PFSK-1 (cell line): Measurements from ENCODE around the gene AHSG.

Experiments used
- FOXP2 ChIP-seq: optimal IDR thresholded peaks from 2 replicates; pipeline ENCODE3; 2011; ENCODE audit warnings: borderline replicate concordance, control low read depth, inconsistent platforms; ENCODE audit not compliant: insufficient read depth; ENCODE audit errors: extremely low read length, extremely low read depth
- POLR2AphosphoS5 ChIP-seq: IDR thresholded peaks from 2 replicates; pipeline ENCODE4 v1.6.1; 2012; ENCODE audit warnings: low read depth, mild to moderate bottlenecking, control low read depth, low read length, moderate library complexity
- SIN3A ChIP-seq: IDR thresholded peaks from 2 replicates; pipeline ENCODE4 v1.6.1; 2012; ENCODE audit warnings: mild to moderate bottlenecking, low read length, moderate library complexity, borderline replicate concordance; ENCODE audit not compliant: insufficient read depth
- TAF1 ChIP-seq: IDR thresholded peaks from 2 replicates; pipeline ENCODE4 v1.6.1; 2012; ENCODE audit warnings: low read length, control low read depth, borderline replicate concordance; ENCODE audit not compliant: insufficient read depth
- TF ChIP-seq, protein P1 (sequence below), 2 experiments: IDR thresholded peaks; 2 replicates each; pipeline versions ENCODE4 v1.6.1 to v1.8.0; 2011 to 2012; ENCODE audit warnings: low read depth in 2 of 2, low read length in 2 of 2, control low read depth in 1 of 2, inconsistent platforms in 1 of 2, mild to moderate bottlenecking in 1 of 2, moderate library complexity in 1 of 2; ENCODE audit not compliant: insufficient read depth in 1 of 2

The AHSG gene

DNA sequence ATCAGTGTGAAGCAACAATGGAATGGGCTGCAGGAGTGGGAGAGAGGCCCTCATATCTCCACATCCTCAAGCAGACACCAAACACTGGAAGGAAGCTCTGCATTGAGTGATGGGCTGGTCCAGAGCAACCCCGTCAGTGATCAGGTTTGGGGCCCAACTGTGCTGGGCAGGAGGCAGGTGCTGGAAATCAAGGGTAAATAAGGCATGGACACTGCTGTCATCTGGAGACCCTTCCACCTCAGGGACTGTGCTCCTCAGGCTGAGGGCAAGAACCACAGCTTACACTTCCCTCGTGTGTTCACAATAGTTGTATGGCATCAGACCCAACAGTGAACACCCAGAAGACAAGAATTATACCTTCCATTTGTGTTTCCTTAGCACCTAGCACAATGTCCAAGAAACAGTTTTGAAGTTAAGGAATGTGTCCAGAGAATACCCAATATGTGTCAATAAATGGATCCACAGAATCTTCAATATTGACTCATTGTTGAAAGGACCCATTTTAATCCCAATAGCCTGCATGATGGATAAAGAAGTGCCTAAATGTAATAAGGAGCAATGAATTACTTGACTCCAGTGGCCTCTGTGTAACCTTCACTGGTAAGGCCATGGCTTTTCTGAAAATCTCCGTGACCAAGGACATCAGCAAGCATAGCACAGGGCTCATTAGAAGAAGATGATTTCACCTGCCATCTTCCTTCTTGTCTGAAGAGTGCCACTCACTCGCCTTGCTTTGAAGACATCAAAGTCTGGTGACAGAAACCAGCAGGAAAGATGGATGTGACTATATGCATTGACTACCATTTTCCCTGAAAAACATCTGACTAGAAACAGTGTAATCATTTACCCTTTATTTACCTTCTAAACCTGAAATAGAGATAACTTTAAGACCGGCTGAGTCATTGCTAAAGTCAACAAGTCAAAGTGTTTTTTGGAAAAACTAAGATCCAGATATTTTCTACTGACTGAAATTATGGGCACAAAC is 7.0 kb upstream of the AHSG start:
- TF ChIP-seq SIN3A (no peak), POLR2AphosphoS5 (no peak), FOXP2 (no peak), TAF1 (no peak)
- TF ChIP-seq, protein P1, sequence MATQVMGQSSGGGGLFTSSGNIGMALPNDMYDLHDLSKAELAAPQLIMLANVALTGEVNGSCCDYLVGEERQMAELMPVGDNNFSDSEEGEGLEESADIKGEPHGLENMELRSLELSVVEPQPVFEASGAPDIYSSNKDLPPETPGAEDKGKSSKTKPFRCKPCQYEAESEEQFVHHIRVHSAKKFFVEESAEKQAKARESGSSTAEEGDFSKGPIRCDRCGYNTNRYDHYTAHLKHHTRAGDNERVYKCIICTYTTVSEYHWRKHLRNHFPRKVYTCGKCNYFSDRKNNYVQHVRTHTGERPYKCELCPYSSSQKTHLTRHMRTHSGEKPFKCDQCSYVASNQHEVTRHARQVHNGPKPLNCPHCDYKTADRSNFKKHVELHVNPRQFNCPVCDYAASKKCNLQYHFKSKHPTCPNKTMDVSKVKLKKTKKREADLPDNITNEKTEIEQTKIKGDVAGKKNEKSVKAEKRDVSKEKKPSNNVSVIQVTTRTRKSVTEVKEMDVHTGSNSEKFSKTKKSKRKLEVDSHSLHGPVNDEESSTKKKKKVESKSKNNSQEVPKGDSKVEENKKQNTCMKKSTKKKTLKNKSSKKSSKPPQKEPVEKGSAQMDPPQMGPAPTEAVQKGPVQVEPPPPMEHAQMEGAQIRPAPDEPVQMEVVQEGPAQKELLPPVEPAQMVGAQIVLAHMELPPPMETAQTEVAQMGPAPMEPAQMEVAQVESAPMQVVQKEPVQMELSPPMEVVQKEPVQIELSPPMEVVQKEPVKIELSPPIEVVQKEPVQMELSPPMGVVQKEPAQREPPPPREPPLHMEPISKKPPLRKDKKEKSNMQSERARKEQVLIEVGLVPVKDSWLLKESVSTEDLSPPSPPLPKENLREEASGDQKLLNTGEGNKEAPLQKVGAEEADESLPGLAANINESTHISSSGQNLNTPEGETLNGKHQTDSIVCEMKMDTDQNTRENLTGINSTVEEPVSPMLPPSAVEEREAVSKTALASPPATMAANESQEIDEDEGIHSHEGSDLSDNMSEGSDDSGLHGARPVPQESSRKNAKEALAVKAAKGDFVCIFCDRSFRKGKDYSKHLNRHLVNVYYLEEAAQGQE (IDR thresholded peaks at IDR 0.05; ENCODE audit: insufficient read depth in 1 of 2, low read depth in 2 of 2, low read length in 2 of 2): no peak

- TF ChIP-seq FOXP2 (no peak), POLR2AphosphoS5 (no peak), SIN3A (no peak), TAF1 (no peak)
- TF ChIP-seq, protein P1 (IDR thresholded peaks at IDR 0.05; ENCODE audit: insufficient read depth in 1 of 2, low read depth in 2 of 2, low read length in 2 of 2): no peak
These were observed 4.1 kb upstream of the AHSG start for GRCh38 chr3:186608624-186609215.

- TF ChIP-seq FOXP2: no peak
- TF ChIP-seq, protein P1 (IDR thresholded peaks at IDR 0.05; ENCODE audit: insufficient read depth in 1 of 2, low read depth in 2 of 2, low read length in 2 of 2): no peak
- TF ChIP-seq SIN3A: no peak
- TF ChIP-seq POLR2AphosphoS5: no peak
- no peak for TF ChIP-seq TAF1
These were observed 3.5 kb upstream of the AHSG start for GRCh38 chr3:186609247-186609868.

- no peak for TF ChIP-seq POLR2AphosphoS5
- no peak for TF ChIP-seq TAF1
- TF ChIP-seq, protein P1 (IDR thresholded peaks at IDR 0.05; ENCODE audit: insufficient read depth in 1 of 2, low read depth in 2 of 2, low read length in 2 of 2): no peak
- TF ChIP-seq SIN3A: no peak
- no peak for TF ChIP-seq FOXP2
These were observed 795 bp upstream of the AHSG start for GRCh38 chr3:186612065-186612464.
